Endodermal cell (in vitro differentiated cells): Measurements from ENCODE around the gene ANO7. TPM values are rescaled to one million over a fixed set of nuclear protein-coding genes. Genes with fewer than 3 reads are reported as not detected.
A peak's percentile ranks its signal among the peaks of the same experiment; 100 is the strongest.

Experiments
- DNase-seq: peaks from one replicate; pipeline ENCODE4 v3.0.0-alpha.2; 2017
- H3K27ac ChIP-seq: 2 replicates; pipeline ENCODE4 v1.5.1; 2013; ENCODE audit warnings: mild to moderate bottlenecking, low read depth, low read length, moderate library complexity
- H3K27me3 ChIP-seq: 2 replicates; pipeline ENCODE4 v1.6.1; 2013; ENCODE audit warnings: mild to moderate bottlenecking, low read length, moderate library complexity; ENCODE audit not compliant: insufficient read depth, control insufficient read depth, poor library complexity, severe bottlenecking
- H3K36me3 ChIP-seq: 2 replicates; pipeline ENCODE4 v1.7.0; 2013; ENCODE audit warnings: mild to moderate bottlenecking, low read length, moderate library complexity; ENCODE audit not compliant: control insufficient read depth, insufficient read depth
- H3K4me1 ChIP-seq: one replicate; pipeline ENCODE4 v1.7.0; 2013; ENCODE audit warnings: low read length; ENCODE audit not compliant: control insufficient read depth, insufficient read depth
- H3K4me3 ChIP-seq: 2 replicates; pipeline ENCODE4 v1.5.1; 2013; ENCODE audit warnings: mild to moderate bottlenecking, low read length, moderate library complexity
- H3K9ac ChIP-seq: 2 replicates; pipeline ENCODE4 v1.6.1; 2013; ENCODE audit warnings: mild to moderate bottlenecking, low read length, moderate library complexity; ENCODE audit not compliant: poor library complexity, severe bottlenecking; ENCODE audit errors: extremely low read depth
- H3K9me3 ChIP-seq: 2 replicates; pipeline ENCODE4 v1.6.1; 2013; ENCODE audit warnings: mild to moderate bottlenecking, low read length, moderate library complexity; ENCODE audit not compliant: control insufficient read depth
- H3K27ac Mint-ChIP-seq: 2 replicates; pipeline ENCODE4 v1.8.0; 2020; ENCODE audit warnings: mixed read lengths
- H3K27me3 Mint-ChIP-seq: 2 replicates; pipeline ENCODE4 v1.8.0; 2021; ENCODE audit warnings: mild to moderate bottlenecking, mixed read lengths; ENCODE audit not compliant: insufficient read depth
- H3K36me3 Mint-ChIP-seq: 2 replicates; pipeline ENCODE4 v1.8.0; 2020; ENCODE audit warnings: low read depth, mixed read lengths
- H3K4me1 Mint-ChIP-seq: 2 replicates; pipeline ENCODE4 v1.8.0; 2020; ENCODE audit warnings: mixed read lengths
- H3K4me3 Mint-ChIP-seq: 2 replicates; pipeline ENCODE4 v1.8.0; 2020; ENCODE audit warnings: mild to moderate bottlenecking, moderate library complexity, mixed read lengths
- H3K9me3 Mint-ChIP-seq: 2 replicates; pipeline ENCODE4 v1.8.0; 2020; ENCODE audit warnings: mild to moderate bottlenecking, mixed read lengths
- CTCF ChIP-seq: fragments of 200-600 bp; sonication (generic); conservative IDR thresholded peaks from 2 replicates; pipeline ENCODE4 v1.5.0; 2021; ENCODE audit warnings: antibody characterized with exemption, mild to moderate bottlenecking
- WGBS, 2 experiments: methylation state at CpG; one replicate each; pipeline versions ENCODE4 v1.1.5 to v1.1.7; 2013; ENCODE audit warnings: missing lambda C conversion rate in 2 of 2, mixed read lengths in 1 of 2; ENCODE audit not compliant: insufficient coverage in 1 of 2, insufficient read length in 1 of 2; 5-methylcytosine and 5-hydroxymethylcytosine counted together
- total RNA-seq, 2 donors: library from RNA; stranded (reverse); fragmentation: NEBNext Ultra II Directional in 1 of 2; extraction: Animal tissue kit (Norgen Biotek cat#: 25700) in 1 of 2; gene quantifications; 2 replicates in 1 of 2; 3 replicates in 1 of 2; pipeline ENCODE4 v1.2.1, GENCODE V29; 2021

The ANO7 gene
- total RNA-seq, 2 donors from 2014 or later, result 8.1 to 8.5 TPM

GRCh38 chr2:241154915-241155314 is 33.6 kb upstream of the ANO7 start:
- H3K4me1 Mint-ChIP-seq, result peaks cover 15% of the 10 kb centered on the region
- Histone ChIP-seq H3K36me3 (peaks cover 30% of the 10 kb centered on the region), H3K9me3 (no peaks in the 10 kb centered on the region), H3K27ac (no peak overlapping the region), H3K4me3 (no peak overlapping the region), H3K4me1 (no peaks in the 10 kb centered on the region), H3K9ac (no peak overlapping the region), H3K27me3 (no peaks in the 10 kb centered on the region)
- no peak for TF ChIP-seq CTCF
- H3K9me3 Mint-ChIP-seq, result no peaks in the 10 kb centered on the region
- H3K27me3 Mint-ChIP-seq, result no peaks in the 10 kb centered on the region
- 93% methylated on average over 2 to 4 of the region's 4 CpGs for WGBS, 2 experiments
- H3K36me3 Mint-ChIP-seq, result peaks cover 22% of the 10 kb centered on the region
- no peak overlapping the region for H3K4me3 Mint-ChIP-seq
- no peak overlapping the region for H3K27ac Mint-ChIP-seq
- no peak for DNase-seq

DNA sequence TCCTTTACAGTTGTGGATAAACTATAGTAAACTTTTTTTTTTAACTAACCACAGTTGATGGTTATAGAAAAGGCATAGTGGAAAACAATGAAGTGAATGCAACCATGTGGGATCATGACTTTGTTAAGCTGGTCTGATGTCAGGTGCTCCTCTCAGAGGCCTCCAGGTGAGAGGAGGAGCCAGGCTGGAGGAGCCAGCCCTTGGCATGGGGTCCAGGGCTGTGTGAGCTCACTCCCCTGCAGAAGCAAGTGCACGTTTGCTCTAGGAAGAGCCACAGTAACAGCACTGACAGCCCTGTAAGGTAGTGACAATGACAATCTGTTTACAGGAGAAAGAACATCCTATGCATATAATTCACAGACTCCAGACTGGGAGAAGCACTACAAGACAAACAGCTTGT is 32.5 kb upstream of the ANO7 start:
- no peaks in the 10 kb centered on the region for H3K27me3 Mint-ChIP-seq
- no peak overlapping the region for H3K9ac ChIP-seq
- no peak overlapping the region for H3K27ac ChIP-seq
- peaks cover 25% of the 10 kb centered on the region for H3K36me3 Mint-ChIP-seq
- no peaks in the 10 kb centered on the region for H3K27me3 ChIP-seq
- DNase-seq, result no peak
- 64% methylated on average over 1 of the region's 1 CpG; no CpG with 5 or more reads in 1 of the 2 experiments for WGBS, 2 experiments
- no peak overlapping the region for H3K4me3 Mint-ChIP-seq
- H3K9me3 ChIP-seq, result no peaks in the 10 kb centered on the region
- H3K4me1 ChIP-seq, result no peaks in the 10 kb centered on the region
- TF ChIP-seq CTCF, result no peak
- H3K36me3 ChIP-seq, result peaks cover 37% of the 10 kb centered on the region
- peaks cover 13% of the 10 kb centered on the region for H3K4me1 Mint-ChIP-seq
- no peak overlapping the region for H3K27ac Mint-ChIP-seq
- no peaks in the 10 kb centered on the region for H3K9me3 Mint-ChIP-seq
- H3K4me3 ChIP-seq, result no peak overlapping the region

GRCh38 chr2:241156971-241157441 is 31.5 kb upstream of the ANO7 start:
- no peak overlapping the region for H3K27ac Mint-ChIP-seq
- peaks cover 37% of the 10 kb centered on the region for H3K36me3 ChIP-seq
- H3K27me3 ChIP-seq, result no peaks in the 10 kb centered on the region
- H3K27me3 Mint-ChIP-seq, result no peaks in the 10 kb centered on the region
- no peak overlapping the region for H3K9ac ChIP-seq
- no peaks in the 10 kb centered on the region for H3K9me3 Mint-ChIP-seq
- WGBS, 2 experiments, result 56% methylated on average over 4 to 5 of the region's 5 CpGs
- H3K4me1 ChIP-seq, result no peaks in the 10 kb centered on the region
- H3K4me3 Mint-ChIP-seq, result no peak overlapping the region
- H3K9me3 ChIP-seq, result no peaks in the 10 kb centered on the region
- H3K4me3 ChIP-seq, result no peak overlapping the region
- peaks cover 8% of the 10 kb centered on the region for H3K4me1 Mint-ChIP-seq
- DNase-seq, result peak; percentile 65
- peaks cover 32% of the 10 kb centered on the region for H3K36me3 Mint-ChIP-seq
- no peak for TF ChIP-seq CTCF
- H3K27ac ChIP-seq, result no peak overlapping the region
